ENCODE measurements around the gene TMPRSS3. TPM values are rescaled to one million over a fixed set of nuclear protein-coding genes. Genes with fewer than 3 reads are reported as not detected.

TMPRSS3 gene
- total and polyA plus RNA-seq, 3 donors from 2014 or later = 0.40 to 0.56 TPM; not detected in 1

GRCh38 chr21:42390193-42390592 is 5.7 kb downstream of the TMPRSS3 start:
- no peak overlapping the region for H3K27ac ChIP-seq
- TF ChIP-seq CTCF (IDR thresholded peaks at IDR 0.05) (no peak), POLR2A (IDR thresholded peaks at IDR 0.05) (no peak)
- intact Hi-C loops (cut with DNase I; ENCODE audit: low total_unique reads) = no loop called here
- WGBS, 2 donors = 80 to 84% methylated on average over 5 of the region's 5 CpGs
- DNase-seq = no peak
- H3K4me1 ChIP-seq = no peaks in the 10 kb centered on the region
- H3K27me3 ChIP-seq = no peaks in the 10 kb centered on the region
- H3K36me3 ChIP-seq (ENCODE audit: low read depth, missing control alignments) = no peaks in the 10 kb centered on the region
- no peak overlapping the region for H3K4me3 ChIP-seq
- H3K9me3 ChIP-seq = no peaks in the 10 kb centered on the region

- TF ChIP-seq CTCF (IDR thresholded peaks at IDR 0.05) (no peak), POLR2A (IDR thresholded peaks at IDR 0.05) (no peak)
- intact Hi-C loops (cut with DNase I; ENCODE audit: low total_unique reads) = no loop called here
- Histone ChIP-seq H3K4me3 (no peak overlapping the region), H3K27ac (no peak overlapping the region), H3K9me3 (no peaks in the 10 kb centered on the region), H3K36me3 (ENCODE audit: low read depth, missing control alignments) (no peaks in the 10 kb centered on the region), H3K27me3 (no peaks in the 10 kb centered on the region), H3K4me1 (no peaks in the 10 kb centered on the region)
- no peak for DNase-seq
- 72 to 79% methylated on average over 6 of the region's 6 CpGs for WGBS, 2 donors
These were observed 6.4 kb downstream of the TMPRSS3 start for GRCh38 chr21:42389449-42389835.

GRCh38 chr21:42388740-42389448 is 7.0 kb downstream of the TMPRSS3 start:
- Histone ChIP-seq H3K9me3 (no peaks in the 10 kb centered on the region), H3K4me3 (no peak overlapping the region), H3K27me3 (no peaks in the 10 kb centered on the region), H3K36me3 (ENCODE audit: low read depth, missing control alignments) (no peaks in the 10 kb centered on the region), H3K4me1 (no peaks in the 10 kb centered on the region), H3K27ac (no peak overlapping the region)
- intact Hi-C loops (cut with DNase I; ENCODE audit: low total_unique reads) = no loop called here
- 61 to 69% methylated on average over 20 of the region's 20 CpGs for WGBS, 2 donors
- TF ChIP-seq POLR2A (IDR thresholded peaks at IDR 0.05) (no peak), CTCF (IDR thresholded peaks at IDR 0.05) (no peak)
- no peak for DNase-seq

GRCh38 chr21:42387843-42388340 is 8.0 kb downstream of the TMPRSS3 start:
- TF ChIP-seq CTCF (IDR thresholded peaks at IDR 0.05) (no peak), POLR2A (IDR thresholded peaks at IDR 0.05) (no peak)
- Histone ChIP-seq H3K27ac (no peak overlapping the region), H3K27me3 (no peaks in the 10 kb centered on the region), H3K4me1 (no peaks in the 10 kb centered on the region), H3K4me3 (no peak overlapping the region), H3K9me3 (no peaks in the 10 kb centered on the region), H3K36me3 (ENCODE audit: low read depth, missing control alignments) (no peaks in the 10 kb centered on the region)
- intact Hi-C loops (cut with DNase I; ENCODE audit: low total_unique reads) = no loop called here
- 83 to 96% methylated on average over 6 of the region's 6 CpGs for WGBS, 2 donors
- no peak for DNase-seq

- WGBS, 2 donors = 55 to 71% methylated on average over 3 of the region's 3 CpGs
- intact Hi-C loops (cut with DNase I; ENCODE audit: low total_unique reads) = no loop called here
- no peak for DNase-seq
- H3K9me3 ChIP-seq = no peaks in the 10 kb centered on the region
- H3K4me1 ChIP-seq = no peaks in the 10 kb centered on the region
- H3K27ac ChIP-seq = no peak overlapping the region
- no peak for TF ChIP-seq CTCF (IDR thresholded peaks at IDR 0.05)
- TF ChIP-seq POLR2A (IDR thresholded peaks at IDR 0.05) = no peak
- no peak overlapping the region for H3K4me3 ChIP-seq
- no peaks in the 10 kb centered on the region for H3K36me3 ChIP-seq (ENCODE audit: low read depth, missing control alignments)
- no peaks in the 10 kb centered on the region for H3K27me3 ChIP-seq
These were observed 8.7 kb downstream of the TMPRSS3 start for GRCh38 chr21:42387164-42387563.
